ENCODE data around the gene BEND5.

Gene BEND5

DNA sequence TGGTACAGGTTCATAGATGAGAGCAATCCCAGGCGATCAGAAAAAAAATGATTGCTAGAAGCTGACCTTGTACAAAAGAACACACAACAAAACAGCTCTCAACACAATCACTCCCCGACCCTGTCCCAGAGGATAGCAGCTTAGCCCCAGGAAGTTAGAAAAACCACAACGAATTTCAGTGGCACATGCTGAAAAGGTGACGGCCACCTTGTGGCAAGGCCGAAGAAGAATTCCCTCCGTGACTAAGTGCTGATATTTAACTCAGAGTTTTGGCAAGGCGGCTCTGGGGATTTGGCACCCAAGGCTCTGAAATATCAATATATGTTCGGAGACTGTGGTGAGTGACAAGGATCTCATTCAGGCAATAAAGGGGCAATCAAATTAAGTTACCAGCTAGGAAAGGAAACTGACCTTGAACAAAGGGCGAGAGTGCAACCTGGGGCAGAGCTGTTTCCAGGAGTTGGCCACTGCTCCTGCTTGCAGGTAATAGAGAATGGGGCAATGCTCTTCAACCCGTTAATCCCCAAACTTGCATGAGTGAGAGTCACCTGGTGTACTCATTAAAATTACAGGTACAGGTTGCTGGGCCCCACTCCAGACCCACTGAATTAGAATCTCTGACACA, 96.2 kb downstream of the BEND5 start:
- DNase-seq (ENCODE audit: low spot score): no peak

DNA sequence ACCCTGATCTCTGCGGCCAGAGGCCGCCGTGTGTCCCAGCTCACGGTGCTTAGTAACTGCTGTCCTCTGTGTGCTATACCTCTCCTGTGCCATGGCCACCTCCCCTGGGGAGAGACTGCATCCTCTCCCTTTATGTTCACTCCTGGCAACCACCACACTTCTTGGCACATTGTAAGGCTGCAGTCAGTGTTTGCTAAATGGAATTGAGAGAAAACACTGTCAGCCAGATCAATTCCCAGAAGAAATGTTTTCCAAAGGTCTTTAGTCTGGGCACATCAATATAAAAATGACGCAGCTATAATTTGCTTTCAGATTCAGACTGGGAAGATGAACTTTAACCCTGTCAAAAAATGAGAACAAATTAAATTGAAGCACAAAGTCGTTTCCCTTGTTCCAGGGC, 96.8 kb downstream of the BEND5 start:
- DNase-seq (ENCODE audit: low spot score): no peak

DNA sequence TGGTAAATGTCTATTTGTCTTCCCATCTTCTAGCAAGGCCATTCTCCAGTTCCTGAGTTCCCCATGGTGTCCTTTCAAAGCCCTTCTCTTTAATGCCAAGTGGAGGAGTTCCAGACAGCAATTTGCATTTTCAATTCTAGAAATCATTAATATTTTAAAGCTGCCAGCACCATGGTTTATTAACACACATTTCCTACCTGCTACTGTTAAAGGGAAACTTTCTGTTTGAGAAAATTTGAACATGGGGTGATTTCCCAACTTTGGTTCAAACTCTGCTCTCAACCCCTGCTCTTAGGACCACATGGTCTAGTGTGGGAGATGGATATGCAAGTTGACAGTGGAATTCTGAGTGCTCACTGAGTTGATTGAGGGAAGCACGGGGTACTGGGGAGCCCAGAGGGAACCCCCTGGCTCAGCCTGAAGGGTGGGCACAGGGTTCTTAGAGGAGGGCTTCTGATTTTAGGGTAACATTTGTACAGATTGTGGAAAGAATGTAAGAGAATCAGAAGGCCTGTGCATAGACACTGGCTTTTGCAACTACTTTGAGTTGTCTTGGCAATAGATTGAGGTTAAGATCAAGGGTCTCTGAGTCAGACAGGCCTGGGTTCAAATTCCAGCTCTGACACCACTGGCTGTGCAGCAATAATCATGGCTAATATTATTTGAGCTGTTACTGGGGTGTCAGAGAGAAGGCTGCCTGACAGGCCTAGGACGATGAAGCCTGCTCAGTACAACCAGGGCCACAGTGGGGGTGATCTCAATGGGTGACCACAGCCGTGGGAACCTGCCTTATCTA, 97.8 kb downstream of the BEND5 start:
- DNase-seq (ENCODE audit: low spot score): no peak
